Activated T-cell treated with anti-CD3 and anti-CD28 coated beads for 1 hour (primary cell): ENCODE results near the gene ARHGEF16.

Experiments used
- DNase-seq: peaks from one replicate; pipeline ENCODE4 v3.0.0-alpha.2; 2020; ENCODE audit warnings: low read depth

ARHGEF16 gene

DNA sequence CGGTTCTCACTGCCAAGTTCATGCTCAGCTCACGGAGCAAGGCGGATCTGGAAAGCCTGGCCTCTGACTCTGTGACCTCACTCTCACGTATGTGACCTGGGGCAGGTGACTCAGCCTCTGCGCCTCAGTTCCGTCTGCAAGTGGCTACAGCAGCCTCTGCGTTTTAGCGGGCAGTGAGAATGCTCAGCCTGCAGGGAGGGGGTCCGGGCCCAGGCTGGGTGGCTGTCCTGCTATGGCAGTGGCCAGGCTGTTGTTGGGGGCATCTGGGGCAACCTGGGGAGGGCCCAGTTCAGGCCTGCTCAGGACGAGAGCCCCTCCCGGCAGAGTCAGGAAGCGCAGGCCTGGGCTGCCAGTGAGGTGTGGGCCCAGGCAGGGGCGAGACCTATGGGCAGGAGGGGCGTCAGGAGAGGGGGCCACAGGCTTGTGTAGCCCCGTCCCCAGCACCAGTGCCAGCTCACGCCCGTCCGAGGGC, 27.9 kb downstream of the ARHGEF16 start:
- DNase-seq = no peak

GRCh38 chr1:3483380-3483779, 28.9 kb downstream of the ARHGEF16 start:
- DNase-seq = no peak

DNA sequence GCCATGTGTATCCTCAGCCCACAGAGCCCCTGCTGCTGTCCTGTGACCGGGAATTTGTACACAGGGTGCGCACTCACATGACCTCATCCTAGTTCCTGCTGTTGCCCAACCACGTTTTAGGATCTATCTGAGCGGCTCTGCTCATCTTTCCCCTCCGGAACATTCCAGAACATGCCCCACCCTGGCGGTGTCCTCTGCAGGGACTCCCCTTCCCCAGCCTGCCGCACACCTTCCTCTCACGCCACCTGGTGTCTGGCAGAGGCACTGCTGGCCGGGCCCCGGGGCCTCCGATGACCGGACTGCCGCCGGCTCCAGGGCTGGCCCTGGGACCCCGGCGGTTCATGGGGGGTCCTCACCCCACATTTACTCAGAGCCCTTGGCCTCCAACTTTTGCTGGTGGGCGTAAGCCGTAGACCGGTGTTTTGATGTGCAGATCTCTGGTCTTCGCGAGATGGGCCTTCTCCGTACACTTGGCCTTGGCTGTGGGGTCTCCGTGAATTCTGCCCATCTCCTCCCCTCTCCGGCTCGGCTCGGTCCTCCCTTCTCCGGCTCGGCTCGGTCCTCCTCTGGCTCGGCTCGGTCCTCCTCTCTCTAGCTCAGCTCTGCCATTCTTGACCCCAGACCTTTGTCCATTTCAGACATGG, 29.5 kb downstream of the ARHGEF16 start:
- DNase-seq = peak; percentile 40

DNA sequence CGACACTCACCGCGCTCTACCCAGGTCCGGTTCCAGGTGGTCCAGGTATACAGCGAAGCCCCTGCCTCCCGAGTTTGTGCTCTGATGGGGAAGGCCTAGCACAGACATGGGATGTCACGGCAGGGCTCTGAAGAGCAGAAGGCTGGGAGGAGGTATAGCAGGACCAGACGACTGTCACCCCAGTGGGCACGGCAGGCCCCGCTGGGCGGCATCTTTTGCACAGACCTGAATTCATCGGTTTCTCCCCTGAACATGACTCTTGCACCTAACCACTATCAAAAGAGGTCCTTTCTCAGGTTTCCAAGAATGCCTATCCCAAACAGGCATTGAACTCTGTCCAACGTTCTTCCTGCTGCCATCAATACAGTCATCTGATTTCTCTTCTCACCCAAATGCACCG, 30.6 kb downstream of the ARHGEF16 start:
- no peak for DNase-seq

- no peak for DNase-seq
Observed at GRCh38 chr1:3488432-3488831, 34.0 kb downstream of the ARHGEF16 start.

DNA sequence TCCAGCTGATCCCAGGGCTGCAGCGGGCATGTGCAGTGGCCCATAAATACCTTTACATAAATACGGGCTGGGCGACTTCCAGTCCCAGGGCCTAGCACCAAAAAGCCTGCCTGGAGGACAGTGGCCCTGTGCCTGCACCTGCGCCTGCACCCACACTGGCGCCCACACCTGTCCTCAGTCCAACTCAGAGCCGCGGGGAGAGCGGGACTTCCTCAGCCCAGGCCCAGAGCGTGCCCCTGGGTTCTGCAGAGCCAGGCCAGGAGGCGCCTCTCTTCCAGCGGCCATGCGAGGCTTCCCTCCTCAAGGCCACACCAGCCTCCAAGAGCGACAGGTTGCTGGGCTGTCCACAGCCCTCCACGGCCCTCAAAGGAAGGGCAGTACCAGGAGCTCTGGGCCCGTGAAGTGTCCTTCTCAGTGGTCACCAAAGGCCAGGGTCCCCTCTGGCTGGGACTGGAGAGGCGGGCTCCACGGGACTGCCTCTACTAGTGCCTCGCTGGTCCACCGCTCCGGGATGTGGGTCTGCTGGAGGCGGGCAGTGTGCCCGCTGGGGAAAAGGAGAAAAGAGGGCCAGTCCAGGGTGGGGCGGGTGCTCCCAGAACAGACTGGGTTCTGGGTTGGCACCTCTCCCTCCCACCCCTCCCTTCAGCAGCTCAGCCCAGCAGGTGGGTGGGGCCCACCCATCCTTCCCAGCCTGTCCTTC, 35.7 kb downstream of the ARHGEF16 start:
- DNase-seq = no peak

- peak; percentile 82 for DNase-seq
Observed at GRCh38 chr1:3491291-3492246, 37.1 kb downstream of the ARHGEF16 start.

- no peak for DNase-seq
Observed at GRCh38 chr1:3492545-3493246, 38.2 kb downstream of the ARHGEF16 start.

GRCh38 chr1:3494321-3495308, 40.1 kb downstream of the ARHGEF16 start:
- no peak for DNase-seq

GRCh38 chr1:3495776-3496745, 41.6 kb downstream of the ARHGEF16 start:
- no peak for DNase-seq

DNA sequence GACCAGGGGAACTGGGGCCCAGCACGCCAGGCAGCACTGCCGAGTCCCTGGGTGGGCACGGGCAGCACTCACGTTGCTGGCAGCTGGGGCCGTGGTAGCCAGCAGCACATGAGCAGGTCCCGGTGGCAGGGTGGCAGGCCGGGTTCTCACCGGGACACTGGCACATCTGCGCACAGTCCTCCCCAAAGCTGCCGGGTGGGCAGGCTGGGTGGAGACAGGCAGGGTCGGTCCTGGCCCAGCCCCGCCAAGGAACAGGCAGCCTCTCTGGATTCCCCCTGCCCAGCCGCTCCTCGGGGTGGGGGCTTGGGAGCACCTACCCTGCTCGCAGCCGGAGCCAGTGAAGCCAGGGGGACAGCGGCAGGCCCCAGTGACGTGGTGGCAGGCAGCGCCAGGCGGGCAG, 42.5 kb downstream of the ARHGEF16 start:
- no peak for DNase-seq

DNA sequence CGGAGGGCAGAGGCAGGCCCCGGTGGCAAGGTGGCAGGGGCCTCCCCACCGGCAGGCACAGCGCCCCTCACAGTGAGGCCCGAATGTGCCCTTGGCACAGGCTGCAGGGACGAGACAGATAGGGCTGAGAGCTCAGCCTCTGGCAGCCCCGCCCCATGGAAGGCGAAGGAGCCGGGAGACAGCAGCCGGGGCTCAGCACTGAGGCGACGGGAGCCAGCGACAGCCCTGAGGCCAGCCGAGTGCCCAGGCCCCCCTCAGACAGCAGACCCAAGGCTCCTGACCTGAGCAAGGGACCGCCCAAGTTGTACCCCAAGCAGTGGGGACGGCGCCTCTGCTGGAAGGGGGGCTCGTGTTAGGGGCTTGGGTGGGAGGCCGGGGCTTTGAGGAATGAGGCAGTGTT, 43.1 kb downstream of the ARHGEF16 start:
- no peak for DNase-seq

DNA sequence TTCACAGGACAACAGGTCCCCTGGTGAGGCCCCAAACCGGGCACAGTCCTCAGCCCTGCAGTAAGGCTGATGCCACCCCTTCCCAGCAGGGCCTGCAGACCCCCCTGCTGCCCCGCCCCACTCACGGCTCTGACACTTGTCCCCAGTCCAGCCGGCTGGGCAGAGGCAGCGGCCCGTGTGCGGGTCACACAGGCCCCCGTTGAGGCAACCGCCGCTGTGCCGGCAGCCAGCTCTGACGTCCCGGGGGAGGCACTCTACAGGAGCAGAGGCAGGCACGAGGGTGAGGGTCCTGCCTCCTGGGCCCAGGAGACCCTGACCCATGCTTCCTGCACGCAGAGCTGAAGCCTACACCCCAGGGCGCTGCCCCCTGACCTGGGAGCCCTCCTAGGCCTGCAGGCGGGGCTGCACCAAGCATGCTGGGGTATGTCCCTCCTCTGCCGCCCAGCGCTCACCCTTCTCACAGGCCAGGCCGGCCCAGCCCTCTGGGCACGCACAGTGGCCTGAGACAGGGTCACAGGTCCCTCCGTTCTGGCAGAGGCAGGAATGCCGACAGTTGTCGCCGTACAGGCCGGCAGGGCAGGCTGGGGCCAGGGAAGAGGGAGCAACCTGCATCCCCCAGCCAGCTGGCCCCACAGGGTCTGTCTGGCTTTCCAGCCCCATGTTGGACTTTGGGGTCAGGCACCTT, 43.9 kb downstream of the ARHGEF16 start:
- no peak for DNase-seq

GRCh38 chr1:3498986-3499385, 44.5 kb downstream of the ARHGEF16 start:
- DNase-seq = no peak

DNA sequence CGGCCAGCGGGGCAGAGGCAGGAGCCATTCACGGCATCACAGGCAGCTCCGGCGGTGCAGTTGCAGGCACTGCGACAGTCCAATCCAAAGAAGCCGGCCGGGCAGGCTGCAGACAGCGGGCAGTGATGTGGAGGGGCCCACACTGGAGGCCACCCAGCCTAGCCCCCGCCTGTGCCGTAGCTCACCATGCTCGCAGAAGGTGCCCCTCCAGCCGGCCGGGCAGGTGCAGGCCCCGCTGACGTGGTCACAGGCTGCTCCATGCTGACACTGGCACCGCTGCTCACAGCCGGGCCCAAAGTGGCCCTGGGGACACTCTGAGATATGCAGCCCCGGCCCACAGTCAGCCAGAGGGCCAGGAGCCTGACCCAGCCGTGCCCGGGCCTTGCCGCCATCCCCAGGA, 45.1 kb downstream of the ARHGEF16 start:
- no peak for DNase-seq

GRCh38 chr1:3500265-3500835, 45.9 kb downstream of the ARHGEF16 start:
- no peak for DNase-seq

GRCh38 chr1:3501437-3501836, 47.0 kb downstream of the ARHGEF16 start:
- no peak for DNase-seq

GRCh38 chr1:3501856-3502640, 47.6 kb downstream of the ARHGEF16 start:
- DNase-seq = no peak
